RCC 7860 (cell line): ENCODE data around the gene S100G.
"Not testable (repeated sequence)": the region's sequence is repeated elsewhere in the genome, so short reads cannot be mapped to it uniquely, and the experiment has no call there.

Experiments
- DNase-seq: peaks from one replicate; pipeline ENCODE4 v3.0.0-alpha.2; 2015; ENCODE audit warnings: low spot score
- FAIRE-seq: peaks from 2 replicates; lab custom pipeline; 2012; peaks lifted over from hg19 to GRCh38; lab: Jason Lieb, UNC

S100G gene

GRCh38 chrX:16649858-16650257 lies at the start of gene S100G:
Gene S100G (plus strand): TSS chrX:16650158. CDS start chrX:16651007, 849 bp downstream.
- FAIRE-seq (no peak), DNase-seq (no peak)

GRCh38 chrX:16601885-16602284 lies 48.1 kb upstream of the S100G start:
- FAIRE-seq (no peak), DNase-seq (no peak)

- not testable (repeated sequence) for FAIRE-seq, DNase-seq
These were observed 46.7 kb upstream of the S100G start for GRCh38 chrX:16603235-16603634.

- DNase-seq (no peak), FAIRE-seq (no peak)
These were observed 46.1 kb upstream of the S100G start for GRCh38 chrX:16603822-16604221.

- DNase-seq (no peak), FAIRE-seq (no peak)
These were observed 45.6 kb upstream of the S100G start for GRCh38 chrX:16604337-16604736.

GRCh38 chrX:16606142-16606720 lies 43.7 kb upstream of the S100G start:
- FAIRE-seq = no peak
- DNase-seq = no peak

GRCh38 chrX:16610121-16610621 lies 39.8 kb upstream of the S100G start:
- DNase-seq (peak; percentile 4), FAIRE-seq (peak; percentile 85)

- not testable (repeated sequence) for DNase-seq, FAIRE-seq
These were observed 39.3 kb upstream of the S100G start for GRCh38 chrX:16610654-16611053.

- FAIRE-seq (no peak), DNase-seq (no peak)
These were observed 37.6 kb upstream of the S100G start for GRCh38 chrX:16612257-16612897.

GRCh38 chrX:16617382-16617781 lies 32.6 kb upstream of the S100G start:
- DNase-seq = no peak

GRCh38 chrX:16618422-16618821 lies 31.5 kb upstream of the S100G start:
- no peak for DNase-seq
- FAIRE-seq = no peak

More at GRCh38 chrX:16617382-16617781, 32.6 kb upstream of the S100G start:
- no peak for FAIRE-seq

- FAIRE-seq = no peak
- no peak for DNase-seq
These were observed 30.9 kb upstream of the S100G start for GRCh38 chrX:16619024-16619423.

- FAIRE-seq = not testable (repeated sequence)
- peak; percentile 4 for DNase-seq
These were observed 21.4 kb upstream of the S100G start for GRCh38 chrX:16628511-16628910.

- DNase-seq (no peak), FAIRE-seq (no peak)
These were observed 20.9 kb upstream of the S100G start for GRCh38 chrX:16628946-16629595.

GRCh38 chrX:16629909-16630308 lies 20.0 kb upstream of the S100G start:
- FAIRE-seq = no peak

GRCh38 chrX:16633754-16634153 lies 16.2 kb upstream of the S100G start:
- DNase-seq (no peak), FAIRE-seq (no peak)

More at GRCh38 chrX:16629909-16630308, 20.0 kb upstream of the S100G start:
- no peak for DNase-seq

GRCh38 chrX:16635040-16635439 lies 14.9 kb upstream of the S100G start:
- no peak for FAIRE-seq
- DNase-seq = no peak

- DNase-seq (no peak), FAIRE-seq (no peak)
These were observed 14.4 kb upstream of the S100G start for GRCh38 chrX:16635596-16635995.

- no peak for DNase-seq
- no peak for FAIRE-seq
These were observed 11.4 kb upstream of the S100G start for GRCh38 chrX:16638533-16638932.

GRCh38 chrX:16639966-16640365 lies 10.0 kb upstream of the S100G start:
- FAIRE-seq = no peak
- no peak for DNase-seq

GRCh38 chrX:16640823-16641222 lies 9.1 kb upstream of the S100G start:
- FAIRE-seq = no peak
- no peak for DNase-seq

- FAIRE-seq (no peak), DNase-seq (no peak)
These were observed 6.8 kb upstream of the S100G start for GRCh38 chrX:16643176-16643575.
